Neutrophil (primary cell): ENCODE measurements around the gene CMTM7.

Source experiments
- H3K27ac ChIP-seq: fragments of 200-600 bp; sonication (generic); 2 replicates; pipeline ENCODE4 v1.5.1; 2016; ENCODE audit warnings: mild to moderate bottlenecking, moderate library complexity
- H3K27me3 ChIP-seq: fragments of 200-600 bp; sonication (generic); 2 replicates; pipeline ENCODE4 v1.6.0; 2016; ENCODE audit warnings: mild to moderate bottlenecking
- H3K36me3 ChIP-seq: fragments of 200-600 bp; sonication (generic); 2 replicates; pipeline ENCODE4 v1.5.1; 2017
- H3K4me1 ChIP-seq, 2 experiments: fragments of 200-600 bp in 1 of 2; sonication (generic) in 1 of 2; 1 replicate in 1 of 2; 2 replicates in 1 of 2; pipeline versions ENCODE4 v1.5.1 to v1.6.1; 2013 to 2016; ENCODE audit warnings: low read depth in 1 of 2, low read length in 1 of 2, mild to moderate bottlenecking in 1 of 2, moderate library complexity in 1 of 2; ENCODE audit not compliant: control insufficient read depth in 1 of 2, insufficient read depth in 1 of 2
- H3K4me3 ChIP-seq, 2 experiments: fragments of 200-600 bp in 1 of 2; sonication (generic) in 1 of 2; 1 replicate in 1 of 2; 2 replicates in 1 of 2; pipeline ENCODE4 v1.5.1; 2013 to 2016; ENCODE audit warnings: low read depth in 1 of 2, low read length in 1 of 2, mild to moderate bottlenecking in 1 of 2, moderate library complexity in 1 of 2
- H3K9me3 ChIP-seq: fragments of 200-600 bp; sonication (generic); 2 replicates; pipeline ENCODE4 v1.5.1; 2016
- CTCF ChIP-seq: fragments of 200-600 bp; sonication (generic); IDR thresholded peaks from 2 replicates; pipeline ENCODE4 v1.5.1; 2016; ENCODE audit warnings: antibody characterized with exemption

The CMTM7 gene

GRCh38 chr3:32480604-32481003 lies 89.0 kb downstream of the CMTM7 start:
- H3K27me3 ChIP-seq = no peaks in the 10 kb centered on the region
- no peaks in the 10 kb centered on the region for H3K9me3 ChIP-seq
- H3K4me3 ChIP-seq = no peak overlapping the region
- TF ChIP-seq CTCF = no peak
- H3K36me3 ChIP-seq = peaks cover 56% of the 10 kb centered on the region
- H3K27ac ChIP-seq = peak overlapping the region; percentile 48
- peaks cover 29 to 30% of the 10 kb centered on the region in 2 experiments for H3K4me1 ChIP-seq

- Histone ChIP-seq H3K27ac (peak overlapping the region; percentile 88), H3K4me3 (no peak overlapping the region), H3K4me1 (peaks cover 30 to 32% of the 10 kb centered on the region in 2 experiments), H3K36me3 (peaks cover 67% of the 10 kb centered on the region), H3K9me3 (no peaks in the 10 kb centered on the region), H3K27me3 (no peaks in the 10 kb centered on the region)
- no peak for TF ChIP-seq CTCF
Observed at GRCh38 chr3:32481791-32482631, 90.4 kb downstream of the CMTM7 start.

- TF ChIP-seq CTCF = no peak
- Histone ChIP-seq H3K36me3 (peaks cover 74% of the 10 kb centered on the region), H3K27ac (peak overlapping the region; percentile 88)
Observed at GRCh38 chr3:32482693-32483092, 91.0 kb downstream of the CMTM7 start.

GRCh38 chr3:32483772-32484171 lies 92.1 kb downstream of the CMTM7 start:
- Histone ChIP-seq H3K4me3 (peak overlapping the region in 1 of 2 experiments; percentile 35), H3K4me1 (peaks cover 30 to 32% of the 10 kb centered on the region in 2 experiments), H3K36me3 (peaks cover 74% of the 10 kb centered on the region), H3K27ac (peak overlapping the region; percentile 88), H3K27me3 (no peaks in the 10 kb centered on the region), H3K9me3 (no peaks in the 10 kb centered on the region)
- no peak for TF ChIP-seq CTCF

More at GRCh38 chr3:32482693-32483092, 91.0 kb downstream of the CMTM7 start:
- Histone ChIP-seq H3K27me3 (no peaks in the 10 kb centered on the region), H3K9me3 (no peaks in the 10 kb centered on the region), H3K4me1 (peaks cover 30 to 32% of the 10 kb centered on the region in 2 experiments), H3K4me3 (no peak overlapping the region)

GRCh38 chr3:32484436-32484835 lies 92.8 kb downstream of the CMTM7 start:
- peaks cover 30 to 32% of the 10 kb centered on the region in 2 experiments for H3K4me1 ChIP-seq
- no peaks in the 10 kb centered on the region for H3K9me3 ChIP-seq
- H3K36me3 ChIP-seq = peaks cover 71% of the 10 kb centered on the region
- no peak for TF ChIP-seq CTCF
- H3K27ac ChIP-seq = peak overlapping the region; percentile 88
- peak overlapping the region; percentile 35 for H3K4me3 ChIP-seq
- no peaks in the 10 kb centered on the region for H3K27me3 ChIP-seq
